Subcutaneous adipose tissue (tissue), 4 donors: ENCODE results near the gene IRF2BPL. TPM values are rescaled to one million over a fixed set of nuclear protein-coding genes. Genes with fewer than 3 reads are reported as not detected.

Experiments used
- CTCF ChIP-seq: fragments of 450-650 bp; IDR thresholded peaks from one replicate; pipeline ENCODE4 v1.5.1; 2016; ENCODE audit warnings: low read depth, mild to moderate bottlenecking, control low read depth, antibody characterized with exemption, moderate library complexity
- total RNA-seq, 4 donors: library from RNA; depleted of rRNA; stranded (reverse); fragments of >200 nt; gene quantifications; one replicate each; pipeline ENCODE4 v1.1.0, GENCODE V29; 2016

IRF2BPL gene
- 10 to 100 TPM; 14.0 to 76.7 (median 26.1) TPM for total RNA-seq

- no peak for TF ChIP-seq CTCF
Measured at GRCh38 chr14:77028384-77029231, at the start of gene IRF2BPL. Gene IRF2BPL (minus strand): TSS chr14:77028708. CDS start chr14:77027792, 916 bp downstream.

- no peak for TF ChIP-seq CTCF
Measured at GRCh38 chr14:77077040-77077439, 48.5 kb upstream of the IRF2BPL start.

GRCh38 chr14:77076113-77076631 is 47.7 kb upstream of the IRF2BPL start:
- no peak for TF ChIP-seq CTCF

GRCh38 chr14:77074969-77075368 is 46.5 kb upstream of the IRF2BPL start:
- TF ChIP-seq CTCF: no peak

- TF ChIP-seq CTCF: no peak
Measured at GRCh38 chr14:77071938-77072388, 43.5 kb upstream of the IRF2BPL start.

GRCh38 chr14:77069551-77069950 is 41.0 kb upstream of the IRF2BPL start:
- TF ChIP-seq CTCF: no peak

- no peak for TF ChIP-seq CTCF
Measured at GRCh38 chr14:77068517-77069200, 40.2 kb upstream of the IRF2BPL start.
